Occipital lobe (tissue), 2 donors: ENCODE data around the gene CCDC194. TPM values are rescaled to one million over a fixed set of nuclear protein-coding genes. Genes with fewer than 3 reads are reported as not detected.
A peak's percentile ranks its signal among the peaks of the same experiment; 100 is the strongest.

Experiments
- DNase-seq: peaks from one replicate; lab custom pipeline; 2025; lab: John Stamatoyannopoulos, UW
- total RNA-seq: library from RNA; depleted of rRNA; stranded (reverse); fragments of >200 nt; gene quantifications from one replicate; pipeline ENCODE4 v1.2.3, GENCODE V29; 2014

Gene CCDC194
- total RNA-seq, 1 donor from 2014 or later, result not detected

DNA sequence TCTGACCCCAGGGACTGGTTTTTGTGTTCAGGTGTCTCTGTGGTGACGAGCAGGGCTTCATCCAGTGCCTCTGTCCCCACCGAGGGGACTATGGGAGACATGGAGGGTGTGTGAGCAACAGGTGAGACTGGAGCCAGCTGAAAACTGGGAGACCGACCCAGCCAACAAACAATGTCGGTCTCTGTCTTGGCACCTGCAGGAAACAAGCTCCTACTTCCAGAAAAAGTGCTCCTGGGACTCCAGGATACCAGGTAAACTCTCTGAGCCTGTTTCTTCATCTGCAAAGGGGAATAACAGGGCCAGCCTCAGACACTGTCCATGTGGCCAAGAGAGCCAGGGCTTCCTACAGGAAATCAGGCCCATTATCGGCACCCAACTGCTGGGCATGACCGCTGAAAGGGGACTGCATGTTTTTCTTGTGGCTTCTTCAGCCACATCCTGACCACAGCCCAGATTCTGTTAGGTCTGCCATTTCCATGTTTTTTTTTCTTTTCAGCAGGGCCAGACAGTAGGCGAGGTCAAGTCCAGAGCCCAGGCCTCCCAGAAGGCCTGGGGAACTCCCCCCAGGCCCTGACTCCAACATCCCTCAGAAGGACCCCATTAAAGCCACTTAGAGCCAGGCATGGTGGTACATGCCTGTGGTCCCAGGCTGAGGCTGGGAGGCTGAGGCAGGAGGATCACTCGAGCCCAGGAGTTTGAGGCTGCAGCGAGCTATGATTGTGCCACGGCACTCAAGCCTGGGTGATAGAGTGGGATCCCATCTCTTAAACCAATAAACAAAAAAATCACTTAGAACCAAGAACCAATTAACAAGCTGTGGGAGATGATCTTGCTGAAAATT lies 12.3 kb upstream of the CCDC194 start:
- DNase-seq, result no peak

DNA sequence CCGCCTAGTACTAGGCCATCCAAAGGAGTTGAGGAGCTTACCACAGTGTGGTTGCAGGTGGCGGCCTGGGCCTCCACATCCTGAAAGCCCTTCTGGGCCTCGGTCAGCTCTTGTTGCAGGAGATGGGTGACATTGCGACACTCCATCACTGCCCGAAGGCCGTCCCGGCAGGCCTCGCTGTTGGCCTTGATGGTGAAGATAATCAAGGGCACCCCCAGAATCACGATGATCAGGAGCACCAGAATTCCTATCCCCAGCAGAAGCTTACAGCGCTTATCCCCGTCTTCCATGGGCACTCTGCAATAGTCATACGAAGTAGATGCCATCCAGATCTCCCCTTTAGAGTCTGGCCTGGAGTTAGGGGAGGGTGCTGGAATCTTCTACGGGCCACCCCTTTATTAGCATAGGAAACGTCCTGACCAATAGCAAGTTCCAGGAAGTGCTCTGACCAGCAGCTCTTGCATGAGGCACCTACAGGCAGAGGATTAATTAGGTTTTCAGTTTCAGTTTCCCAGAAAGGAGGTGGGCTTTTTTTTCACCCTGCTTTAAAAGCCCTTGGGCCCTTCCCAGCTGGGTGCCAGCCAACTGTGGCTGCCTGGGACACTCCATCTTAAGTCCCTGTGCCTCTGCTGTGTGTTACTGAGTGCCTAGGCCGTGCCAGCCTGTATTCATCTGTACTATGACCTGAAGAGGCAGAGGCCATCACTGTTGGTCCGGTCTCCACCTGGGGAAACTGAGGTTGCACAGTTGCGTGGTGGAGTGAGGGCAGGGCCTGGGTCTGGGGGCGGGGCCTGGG lies 11.5 kb upstream of the CCDC194 start, which contains the start of gene BST2:
Gene BST2, minus strand, starts transcription at position 381 of the 796 bp plus-strand sequence. Its CDS starts 55 bp downstream, at position 326.
- DNase-seq, result no peak

DNA sequence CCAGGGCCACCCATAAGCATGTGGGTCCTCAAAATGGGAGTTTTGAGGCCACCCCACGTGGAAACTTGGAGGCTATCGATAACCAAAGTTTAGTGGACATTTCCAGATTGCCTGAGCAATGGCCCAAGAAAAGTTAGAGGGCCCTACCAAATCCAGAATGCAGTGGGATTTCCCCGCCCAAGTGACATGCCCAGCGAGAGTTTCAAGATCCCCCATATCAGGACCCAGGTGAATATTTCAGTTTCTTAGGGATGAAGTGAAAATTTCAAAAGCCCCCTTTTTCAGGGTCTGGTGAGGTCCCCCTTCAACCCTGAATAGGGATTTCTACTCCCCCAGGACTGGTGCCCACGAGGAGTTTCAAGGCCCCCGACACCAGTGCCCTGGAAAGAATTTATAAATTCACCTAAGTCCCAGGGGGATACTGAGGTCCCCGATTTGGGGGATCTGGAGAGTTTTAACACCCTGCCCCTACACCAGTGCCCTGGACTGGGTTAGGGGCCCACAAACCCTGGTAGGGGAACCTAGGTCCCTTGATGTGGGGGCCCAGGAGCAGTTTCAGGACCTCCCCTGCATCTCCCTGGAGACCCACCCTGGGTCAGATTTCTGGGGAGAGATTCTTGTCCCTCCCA lies 10.7 kb upstream of the CCDC194 start:
- no peak for DNase-seq

DNA sequence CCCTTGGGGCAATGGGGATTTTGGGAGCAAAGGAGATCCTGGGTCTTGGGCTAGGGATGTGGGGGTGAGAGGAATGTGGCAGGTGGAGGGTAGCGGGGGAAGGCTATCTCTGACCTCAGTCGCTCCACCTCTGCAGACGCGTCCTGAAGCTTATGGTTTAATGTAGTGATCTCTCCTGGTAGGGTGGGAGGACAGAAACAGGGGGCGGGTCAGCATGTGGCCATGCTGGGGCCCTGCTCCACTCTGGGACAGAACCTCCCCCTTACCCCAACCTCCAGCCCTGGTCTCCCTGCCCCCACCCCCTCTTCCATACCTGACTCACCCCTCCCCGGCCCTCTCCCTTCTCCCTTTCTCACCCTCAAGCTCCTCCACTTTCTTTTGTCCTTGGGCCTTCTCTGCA lies 10.0 kb upstream of the CCDC194 start:
- no peak for DNase-seq

DNA sequence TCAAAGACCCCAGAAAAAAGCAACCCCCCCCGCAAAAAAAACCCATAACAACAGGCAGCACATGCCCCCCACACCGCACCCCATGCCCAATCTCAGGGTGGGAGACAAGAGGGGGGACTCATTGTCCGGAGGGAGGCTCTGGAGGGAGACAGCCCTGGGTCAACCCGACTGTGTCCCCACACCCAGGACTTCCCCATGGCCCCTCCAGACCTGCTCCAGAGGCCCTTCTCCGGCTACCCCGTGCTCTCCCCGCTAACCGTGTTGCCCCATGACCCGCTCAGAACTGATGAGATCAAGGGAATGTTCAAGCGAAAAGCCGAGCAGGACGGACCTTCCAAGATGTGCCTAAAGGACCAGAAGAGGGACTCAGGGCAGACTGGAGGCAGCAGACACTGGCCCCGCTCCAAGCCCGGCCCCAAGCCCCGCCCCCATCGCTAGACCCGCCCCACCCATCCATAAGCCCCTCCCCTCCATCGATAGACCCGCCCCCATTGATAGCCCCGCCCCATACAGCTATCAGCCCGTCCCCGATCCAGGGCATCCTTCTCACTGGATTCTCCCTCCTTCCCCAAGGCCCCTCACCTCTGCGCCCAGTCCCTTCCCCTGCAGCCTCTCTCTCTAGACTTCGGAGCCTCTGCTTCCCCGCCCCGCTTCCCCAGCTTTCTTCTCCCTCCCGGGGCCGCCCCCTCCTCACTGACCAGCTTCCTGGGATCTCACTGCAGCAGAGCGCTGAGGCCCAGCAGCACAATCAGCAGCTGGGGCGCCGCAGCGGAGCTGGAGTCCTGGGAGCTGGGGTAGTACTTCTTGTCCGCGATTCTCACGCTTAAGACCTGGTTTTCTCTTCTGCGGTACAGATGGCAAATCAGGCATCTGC lies 9.2 kb upstream of the CCDC194 start:
- no peak for DNase-seq

DNA sequence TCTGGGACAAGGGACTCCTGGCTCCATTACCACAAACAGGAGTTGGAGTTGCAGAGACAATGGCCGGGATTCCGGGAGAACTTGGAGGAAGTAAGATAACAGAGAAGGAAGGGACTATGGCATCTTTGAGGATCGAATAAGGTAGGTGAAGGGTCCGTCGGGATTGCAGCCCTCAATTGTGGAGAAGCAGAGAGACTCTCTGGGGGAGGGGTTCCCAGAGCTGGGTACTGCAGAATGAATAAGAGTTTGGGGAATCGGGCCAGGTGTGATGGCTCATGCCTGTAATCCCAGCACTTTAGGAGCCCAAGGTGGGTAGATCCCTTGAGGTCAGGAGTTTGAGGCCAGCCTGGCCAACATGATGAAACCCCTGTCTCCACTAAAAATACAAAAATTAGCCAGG lies 7.6 kb upstream of the CCDC194 start:
- no peak for DNase-seq

DNA sequence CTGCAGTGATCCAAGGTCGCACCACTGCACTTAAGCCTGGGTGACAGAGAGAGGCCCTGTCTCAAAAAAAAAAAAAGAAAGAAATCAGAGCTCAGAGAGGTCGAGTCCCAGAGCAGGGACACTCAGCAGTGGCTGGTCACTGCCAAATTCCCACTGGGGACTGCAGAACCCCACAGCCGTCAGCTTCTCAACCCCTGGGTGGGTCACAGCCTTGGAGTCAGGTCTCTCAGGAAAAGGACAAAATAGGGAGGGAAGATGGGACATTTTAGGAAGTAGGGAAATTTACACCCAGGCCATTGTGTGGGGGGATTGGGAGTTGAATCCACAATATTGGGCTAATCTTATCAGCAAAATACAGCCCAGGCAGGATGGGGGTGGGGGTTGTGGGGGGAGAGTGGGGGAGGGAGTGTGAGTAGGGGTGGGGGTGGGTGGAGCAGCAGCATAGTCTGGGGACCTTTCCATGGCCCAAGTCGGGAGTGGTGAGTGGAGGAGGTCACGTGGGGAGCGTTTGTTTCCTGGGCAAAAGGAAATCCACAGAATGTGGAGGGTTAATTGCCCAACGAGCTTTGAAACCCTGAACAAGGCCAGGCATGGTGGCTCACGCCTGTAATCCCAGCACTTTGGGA lies 5.0 kb upstream of the CCDC194 start:
- no peak for DNase-seq

DNA sequence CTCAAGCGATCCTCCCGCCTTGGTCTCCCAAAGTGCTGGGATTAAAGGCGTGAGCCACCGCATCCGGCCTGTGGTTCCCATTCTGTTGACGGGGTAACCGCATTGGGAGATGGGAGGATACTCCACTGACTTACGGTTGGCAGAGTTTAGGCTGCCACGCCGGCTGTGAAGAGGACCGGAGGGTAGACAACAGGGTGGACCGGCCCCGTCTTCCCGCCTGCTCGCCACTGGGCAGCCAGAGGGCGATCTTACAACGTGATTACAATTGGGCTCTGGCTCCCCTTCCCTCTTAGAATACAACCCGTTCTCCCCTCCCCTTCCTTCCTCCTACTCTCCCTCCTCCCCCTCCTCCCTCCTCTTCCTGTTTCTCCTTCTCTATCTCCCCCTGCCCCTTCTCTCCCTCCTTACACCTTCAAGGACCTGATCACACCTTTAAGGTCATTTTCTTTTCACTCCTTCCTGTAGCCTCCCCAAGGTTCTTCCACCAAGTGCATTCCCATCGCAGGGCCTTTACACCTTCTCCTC lies 957 bp upstream of the CCDC194 start:
- DNase-seq, result no peak

DNA sequence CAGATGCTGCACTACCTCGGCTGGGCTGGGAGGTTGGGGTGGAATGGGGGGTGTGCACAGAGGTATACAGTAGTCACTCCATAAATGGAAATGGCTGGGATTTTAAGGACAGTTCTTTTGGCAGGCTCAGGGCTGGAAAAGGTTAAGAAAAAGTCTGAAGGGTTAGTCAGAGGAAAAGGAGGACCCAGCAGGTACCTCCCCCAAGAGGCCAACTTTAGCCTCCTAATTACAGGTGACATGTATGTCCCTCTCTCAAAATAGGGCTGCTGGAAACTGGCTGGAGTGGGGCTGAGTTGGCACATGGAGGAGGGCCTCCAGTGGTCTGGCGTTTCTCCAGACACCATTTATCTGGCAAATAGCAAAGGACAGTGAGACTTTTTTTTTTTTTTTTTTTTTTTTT lies 994 bp downstream of the CCDC194 start:
- DNase-seq, result no peak

DNA sequence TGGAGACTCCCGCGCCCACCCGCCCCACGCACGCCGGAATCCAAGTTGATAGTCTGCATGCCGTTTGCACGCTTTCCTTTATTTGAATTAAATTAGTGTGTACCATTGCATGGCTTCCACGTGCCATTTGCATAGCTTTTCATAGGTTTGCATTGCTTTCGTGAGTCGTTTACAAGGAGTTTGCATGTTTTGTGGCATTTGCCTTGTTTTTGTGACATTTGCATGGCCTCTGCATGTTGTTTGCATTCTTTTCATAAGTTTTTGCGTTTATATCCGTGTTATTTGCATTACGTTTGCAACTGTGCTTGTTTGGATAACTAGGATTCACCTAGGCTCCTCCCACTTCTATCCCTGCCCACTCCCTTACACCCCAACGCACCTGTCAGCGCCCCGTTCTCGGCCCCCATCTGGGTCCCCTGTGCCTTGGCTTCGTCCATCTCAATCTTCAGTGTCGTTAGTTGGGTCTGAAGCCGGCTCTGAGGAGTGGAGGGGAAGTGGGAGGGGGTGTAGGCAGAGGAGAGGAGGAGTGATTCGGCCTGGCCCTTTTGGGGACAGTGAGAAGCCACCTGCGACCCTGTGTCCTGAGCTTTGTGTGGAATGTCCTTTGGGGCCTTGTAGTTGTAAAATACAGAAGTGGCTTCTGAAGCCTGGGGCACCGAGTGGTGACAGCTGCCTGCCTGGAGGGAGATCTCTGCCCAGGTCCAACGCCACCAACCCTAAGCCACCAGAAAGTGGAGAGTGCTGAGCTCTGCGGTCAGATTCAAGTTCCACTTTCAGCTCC lies 2.4 kb downstream of the CCDC194 start:
- DNase-seq, result no peak

DNA sequence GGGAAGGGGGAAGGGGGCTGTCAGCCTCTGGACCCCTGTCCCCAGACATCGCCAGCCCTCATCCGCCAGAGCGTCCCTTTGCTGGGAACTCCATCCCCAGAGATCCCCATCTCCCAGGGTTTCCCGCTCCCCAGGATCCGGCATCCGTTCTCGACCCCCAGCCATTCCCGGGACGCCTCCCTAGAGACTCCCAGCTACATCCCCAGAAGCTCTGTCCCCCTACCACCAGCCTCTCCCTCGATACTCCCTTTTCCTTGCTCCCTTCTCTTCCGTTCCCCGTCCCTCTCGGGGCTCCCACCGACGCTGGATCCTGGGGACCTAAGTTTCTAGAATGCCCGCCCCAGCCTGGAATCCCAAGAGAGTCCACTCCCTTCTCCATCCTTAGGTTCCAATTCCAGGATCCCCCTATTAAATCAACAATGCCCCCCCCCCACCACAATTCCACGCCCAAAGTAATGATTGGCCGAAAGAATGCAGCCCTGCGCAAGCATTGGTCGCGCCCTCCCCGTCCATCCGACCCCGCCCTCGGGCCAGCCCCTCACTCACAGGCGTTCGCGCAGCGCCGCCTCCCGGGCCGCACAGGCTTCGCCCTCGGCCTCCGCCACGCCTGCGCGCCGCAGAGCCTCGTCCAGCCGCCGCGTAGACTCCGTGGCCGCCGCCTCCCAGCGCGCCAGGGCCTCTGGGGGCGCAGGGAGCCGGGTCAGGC lies 3.2 kb downstream of the CCDC194 start:
- DNase-seq, result peak; percentile 69

DNA sequence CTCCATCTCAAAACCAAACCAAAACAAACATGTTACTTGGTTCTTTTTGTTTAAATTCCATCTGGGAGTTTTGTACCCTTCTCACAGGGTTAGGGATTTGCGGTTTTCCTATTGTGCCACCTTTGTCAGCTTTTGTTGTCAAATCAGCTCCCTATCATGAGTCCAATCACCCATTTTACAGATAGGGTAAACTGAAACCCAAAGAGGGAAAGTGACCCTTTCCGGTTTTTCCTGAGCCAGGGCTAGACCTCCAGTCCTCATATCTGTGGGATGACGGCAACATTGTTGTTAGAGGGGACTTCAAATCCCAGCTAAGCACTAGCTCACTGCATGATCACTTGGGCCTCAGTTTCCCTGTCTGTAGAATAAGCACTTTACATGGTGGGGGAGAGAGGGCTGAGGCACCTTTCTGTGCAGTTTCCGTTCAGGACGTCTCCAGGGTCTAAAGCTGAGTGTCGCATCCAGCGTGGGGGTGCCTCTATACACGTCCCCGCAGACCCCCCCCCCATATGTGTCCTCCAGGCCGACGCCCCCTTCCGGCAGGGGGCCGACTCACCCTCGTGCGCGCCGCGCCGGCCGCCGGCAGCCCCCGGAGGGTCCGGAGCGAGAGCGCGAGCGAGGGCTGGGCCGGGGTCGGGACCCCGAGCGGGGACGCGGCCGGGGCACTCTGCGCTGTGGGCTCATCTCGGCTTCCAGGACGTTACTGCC lies 3.9 kb downstream of the CCDC194 start:
- DNase-seq, result no peak

DNA sequence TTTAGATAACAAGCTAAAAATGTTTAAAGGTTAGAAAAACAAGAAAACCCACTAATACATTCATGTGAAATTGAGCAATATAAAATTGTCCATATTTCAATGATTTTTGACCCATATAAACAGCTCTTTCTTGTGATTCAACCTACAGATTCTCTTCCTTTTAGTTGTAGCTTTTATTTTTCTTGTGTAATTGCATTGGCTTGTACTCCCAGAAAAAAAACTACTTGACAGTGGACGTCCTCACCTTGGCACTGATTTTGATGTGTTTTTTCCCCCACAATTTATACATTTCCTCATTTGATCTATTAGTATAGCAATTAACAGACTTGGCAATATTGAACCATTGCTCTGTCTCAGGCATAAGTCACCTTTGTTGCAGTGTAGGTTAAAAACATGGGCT lies 4.7 kb downstream of the CCDC194 start:
- no peak for DNase-seq

DNA sequence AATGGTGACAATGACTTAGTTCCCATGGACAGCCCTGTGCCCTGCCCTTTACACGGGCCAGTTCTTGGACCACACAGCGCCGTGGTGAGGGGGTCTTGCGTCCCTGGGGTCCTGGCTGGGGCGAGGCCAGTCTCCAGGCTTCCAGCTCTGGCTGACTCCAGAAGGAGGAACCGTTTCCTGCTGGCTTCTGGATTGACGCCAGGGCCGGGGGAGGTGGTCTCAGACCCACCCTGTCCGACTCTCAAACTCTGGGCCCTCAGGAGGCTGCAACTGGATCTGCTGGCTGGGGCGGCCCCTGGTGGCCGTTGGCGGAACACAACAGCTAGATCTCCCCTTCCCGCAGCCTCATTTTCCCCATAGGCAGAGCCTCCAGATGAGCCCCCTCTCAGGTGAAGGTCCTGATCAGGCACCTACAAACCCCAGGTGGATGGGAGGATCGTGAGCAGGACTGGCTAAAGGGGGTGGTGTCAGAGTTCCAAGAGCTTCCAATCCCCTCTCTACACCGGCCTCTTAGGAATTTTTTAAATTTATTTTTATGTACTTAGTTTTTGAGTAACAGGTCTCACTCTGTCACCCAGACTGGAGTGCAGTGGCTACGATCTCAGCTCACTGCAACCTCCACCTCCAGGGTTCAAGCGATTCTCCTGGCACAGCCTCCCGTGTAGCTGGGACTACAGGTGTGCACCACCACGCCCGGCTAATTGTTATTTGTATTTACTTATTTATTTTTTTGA lies 8.0 kb downstream of the CCDC194 start:
- DNase-seq, result no peak

DNA sequence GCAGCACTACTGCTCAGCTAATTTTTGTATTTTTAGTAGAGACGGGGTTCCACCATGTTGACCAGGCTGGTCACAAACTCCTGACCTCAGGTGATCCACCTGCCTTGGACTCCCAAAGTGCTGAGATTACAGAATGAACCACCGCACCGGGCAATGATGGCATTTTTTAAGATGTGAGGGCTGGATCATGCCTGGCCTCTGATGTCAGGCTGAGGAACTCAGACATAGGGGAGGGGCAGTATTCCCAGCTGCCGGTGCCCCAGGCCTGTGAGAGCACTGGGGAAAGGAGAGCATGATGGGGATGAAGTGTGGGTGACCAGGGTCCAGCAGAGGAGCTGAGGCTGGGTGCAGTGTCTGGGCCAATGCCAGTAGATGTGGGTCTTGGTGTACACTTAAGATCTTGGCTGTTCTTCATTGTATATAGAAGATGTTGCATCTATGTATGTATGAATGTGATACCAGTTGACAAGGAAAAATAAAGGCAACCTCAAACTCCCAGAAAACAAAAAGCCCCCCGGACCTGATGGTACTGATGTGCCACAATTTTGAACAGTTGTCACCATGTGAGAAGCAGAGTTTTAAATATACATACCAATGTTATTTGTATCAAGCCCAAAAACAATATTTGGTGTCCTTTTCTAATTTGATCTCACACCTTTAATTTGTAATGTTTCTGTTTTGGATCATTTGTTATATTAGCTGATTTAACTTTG lies 13.4 kb downstream of the CCDC194 start:
- no peak for DNase-seq

DNA sequence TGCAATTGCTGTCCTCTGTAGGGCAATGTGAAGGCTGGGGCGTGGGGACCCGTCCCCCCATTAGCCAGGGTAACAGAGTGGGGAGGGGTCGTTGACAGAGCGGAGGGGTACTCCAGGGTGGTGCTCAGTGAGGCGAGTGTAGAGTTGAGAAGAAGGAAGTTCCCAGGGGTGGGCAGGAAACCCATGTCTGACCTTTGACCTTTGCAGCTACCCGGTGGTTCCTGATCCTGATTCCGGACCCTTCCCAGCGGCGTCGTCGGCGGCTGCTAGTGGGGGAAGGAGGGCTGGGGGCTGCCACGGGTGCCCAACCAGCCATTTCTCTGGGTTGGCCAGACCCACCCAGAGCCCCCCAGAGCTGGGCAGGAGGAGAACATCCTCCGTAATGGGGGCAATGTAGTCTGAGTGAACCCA lies 14.8 kb downstream of the CCDC194 start:
- no peak for DNase-seq

DNA sequence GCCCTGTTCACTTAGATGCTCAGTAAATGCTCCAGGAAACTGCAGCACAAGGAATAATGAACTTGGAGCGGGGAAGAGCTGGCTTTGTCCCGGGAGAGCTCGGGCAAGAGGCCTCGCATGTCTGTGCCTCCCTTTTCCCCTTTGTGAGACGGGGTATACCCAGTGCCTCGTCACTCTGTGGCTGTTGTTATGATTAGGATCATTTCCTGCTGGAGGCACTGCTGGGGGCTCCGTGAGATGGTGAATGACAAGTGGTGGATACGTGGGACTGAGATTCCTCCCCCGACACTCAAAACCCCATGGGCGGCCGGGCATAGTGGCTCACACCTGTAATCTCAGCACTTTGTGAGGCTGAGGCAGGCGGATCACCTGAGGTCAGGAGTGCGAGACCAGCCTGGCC lies 15.7 kb downstream of the CCDC194 start:
- DNase-seq, result no peak
